ACHN (cell line): ENCODE measurements around the gene ALDH18A1.

Experiments
- DNase-seq: peaks from one replicate; pipeline ENCODE4 v3.0.0-alpha.2; 2015
- in situ Hi-C: cut with HindIII; loops from 2 replicates; pipeline ENCODE4 v1.10.0; 2017; ENCODE audit warnings: low sequenced_read_pairs, low pct_ligation_motif_present, low pct_unique_long_range_greater_than_20kb

The ALDH18A1 gene

GRCh38 chr10:95602382-95602781 lies 54.1 kb downstream of the ALDH18A1 start:
- DNase-seq = no peak
- in situ Hi-C loops = loop anchor here (25.0 kb wide), 1 partner anchor 190 kb away; no protein-coding TSS in a partner anchor

- peak; percentile 90 for DNase-seq
These were observed 55.3 kb downstream of the ALDH18A1 start for GRCh38 chr10:95601116-95601719.

GRCh38 chr10:95600158-95600557 lies 56.4 kb downstream of the ALDH18A1 start:
- DNase-seq = no peak
- in situ Hi-C loops = loop anchor here (25.0 kb wide), 1 partner anchor 188 kb away; no protein-coding TSS in a partner anchor

More at GRCh38 chr10:95601116-95601719, 55.3 kb downstream of the ALDH18A1 start:
- in situ Hi-C loops = loop anchor here (25.0 kb wide), 1 partner anchor 189 kb away; no protein-coding TSS in a partner anchor

GRCh38 chr10:95597788-95598187 lies 58.7 kb downstream of the ALDH18A1 start:
- DNase-seq = no peak
- in situ Hi-C loops = no loop called here

GRCh38 chr10:95588025-95588424 lies 68.5 kb downstream of the ALDH18A1 start:
- in situ Hi-C loops = no loop called here
- DNase-seq = no peak

GRCh38 chr10:95579835-95580535 lies 76.5 kb downstream of the ALDH18A1 start:
- in situ Hi-C loops = no loop called here
- DNase-seq = no peak

GRCh38 chr10:95579292-95579691 lies 77.2 kb downstream of the ALDH18A1 start:
- DNase-seq = no peak
- in situ Hi-C loops = no loop called here

GRCh38 chr10:95578619-95579018 lies 77.9 kb downstream of the ALDH18A1 start:
- in situ Hi-C loops = no loop called here

GRCh38 chr10:95574649-95575365 lies 81.7 kb downstream of the ALDH18A1 start:
- in situ Hi-C loops = no loop called here
- no peak for DNase-seq

More at GRCh38 chr10:95578619-95579018, 77.9 kb downstream of the ALDH18A1 start:
- no peak for DNase-seq

GRCh38 chr10:95573964-95574604 lies 82.4 kb downstream of the ALDH18A1 start:
- DNase-seq = no peak
- in situ Hi-C loops = no loop called here

- DNase-seq = no peak
- in situ Hi-C loops = no loop called here
These were observed 83.0 kb downstream of the ALDH18A1 start for GRCh38 chr10:95573527-95573926.

GRCh38 chr10:95572131-95572820 lies 84.2 kb downstream of the ALDH18A1 start:
- in situ Hi-C loops = no loop called here
- DNase-seq = no peak

- DNase-seq = no peak
- in situ Hi-C loops = no loop called here
These were observed 85.1 kb downstream of the ALDH18A1 start for GRCh38 chr10:95571390-95571789.

GRCh38 chr10:95569368-95569767 lies 87.1 kb downstream of the ALDH18A1 start:
- in situ Hi-C loops = no loop called here
- no peak for DNase-seq

- in situ Hi-C loops = no loop called here
- DNase-seq = peak; percentile 21
These were observed 88.4 kb downstream of the ALDH18A1 start for GRCh38 chr10:95567903-95568630.

- DNase-seq = no peak
- in situ Hi-C loops = no loop called here
These were observed 90.4 kb downstream of the ALDH18A1 start for GRCh38 chr10:95566136-95566535.

- no peak for DNase-seq
- in situ Hi-C loops = no loop called here
These were observed 91.2 kb downstream of the ALDH18A1 start for GRCh38 chr10:95565336-95565735.

- in situ Hi-C loops = no loop called here
These were observed 92.2 kb downstream of the ALDH18A1 start for GRCh38 chr10:95564291-95564690.

More at GRCh38 chr10:95564291-95564690, 92.2 kb downstream of the ALDH18A1 start:
- DNase-seq = no peak
